Fibroblast of lung (primary cell): ENCODE data around the gene TSPYL4. TPM values are rescaled to one million over a fixed set of nuclear protein-coding genes. Genes with fewer than 3 reads are reported as not detected.
A peak's percentile ranks its signal among the peaks of the same experiment; 100 is the strongest.

ENCODE experiments used
- DNase-seq, 2 donors: peaks; one replicate each; pipeline versions ENCODE4 v3.0.0 to v3.0.0-alpha.2; 2010; ENCODE audit warnings: low read depth in 2 of 2
- H2AFZ ChIP-seq: 2 replicates; pipeline ENCODE4 v1.5.1; 2012; ENCODE audit warnings: low read length, control low read depth, inconsistent platforms
- H3K27ac ChIP-seq: 2 replicates; pipeline ENCODE4 v1.5.1; 2011; ENCODE audit warnings: low read length, control low read depth; ENCODE audit not compliant: insufficient read depth
- H3K27me3 ChIP-seq: 2 replicates; pipeline ENCODE4 v1.5.1; 2011; ENCODE audit warnings: mild to moderate bottlenecking, low read length; ENCODE audit not compliant: control insufficient read depth, insufficient read depth
- H3K36me3 ChIP-seq: 2 replicates; pipeline ENCODE4 v1.5.1; 2011; ENCODE audit warnings: low read length; ENCODE audit not compliant: control insufficient read depth, insufficient read depth
- H3K4me1 ChIP-seq: 2 replicates; pipeline ENCODE4 v1.5.1; 2011; ENCODE audit warnings: low read length; ENCODE audit not compliant: control insufficient read depth, insufficient read depth; ENCODE audit errors: extremely low read depth
- H3K4me2 ChIP-seq: 2 replicates; pipeline ENCODE4 v1.5.1; 2011; ENCODE audit warnings: low read length, control low read depth; ENCODE audit not compliant: insufficient read depth; ENCODE audit errors: extremely low read depth
- H3K4me3 ChIP-seq, 4 experiments: fragments of 200-600 bp in 1 of 4; sonication (generic) in 1 of 4; replicated peaks in 1 of 4; 2 replicates each; pipeline ENCODE4 v1.5.1; 2011 to 2016; ENCODE audit warnings: low read length in 4 of 4, low read depth in 3 of 4, mild to moderate bottlenecking in 3 of 4, control low read depth in 2 of 4, inconsistent platforms in 1 of 4, mixed read lengths in 1 of 4; ENCODE audit not compliant: insufficient read depth in 1 of 4; ENCODE audit errors: control extremely low read depth in 1 of 4
- H3K79me2 ChIP-seq: 2 replicates; pipeline ENCODE4 v1.5.1; 2012; ENCODE audit warnings: mild to moderate bottlenecking, low read length, inconsistent platforms; ENCODE audit not compliant: control insufficient read depth, insufficient read depth
- H3K9ac ChIP-seq: 2 replicates; pipeline ENCODE4 v1.5.1; 2011; ENCODE audit warnings: mild to moderate bottlenecking, low read length, control low read depth; ENCODE audit not compliant: insufficient read depth
- H3K9me3 ChIP-seq: 2 replicates; pipeline ENCODE4 v1.5.1; 2012; ENCODE audit warnings: low read depth, low read length; ENCODE audit not compliant: control insufficient read depth, insufficient read depth
- H4K20me1 ChIP-seq: 2 replicates; pipeline ENCODE4 v1.5.1; 2011; ENCODE audit warnings: low read length; ENCODE audit not compliant: control insufficient read depth, insufficient read depth; ENCODE audit errors: extremely low read depth
- EZH2 ChIP-seq: IDR thresholded peaks from 2 replicates; pipeline ENCODE4 v1.5.1; 2012; ENCODE audit warnings: low read length, control low read depth, mild to moderate bottlenecking; ENCODE audit errors: missing control alignments
- polyA plus RNA-seq, 2 donors: library from polyadenylated mRNA; depleted of rRNA in 1 of 2; stranded (reverse) in 1 of 2; unstranded in 1 of 2; fragments of >200 nt; gene quantifications; 2 replicates each; pipeline ENCODE4 v1.2.1, GENCODE V29; 2011 to 2012; ENCODE audit warnings: missing spikeins in 1 of 2
- total RNA-seq: library from RNA; depleted of rRNA; stranded (reverse); fragments of >200 nt; gene quantifications from 2 replicates; pipeline ENCODE4 v1.2.1, GENCODE V29; 2014
- TF ChIP-seq, protein P1 (sequence below), 2 donors: IDR thresholded peaks in 1 of 2; conservative IDR thresholded peaks in 1 of 2; 1 replicate in 1 of 2; 2 replicates in 1 of 2; pipeline ENCODE4 v1.5.1; 2011 to 2012; ENCODE audit warnings: low read length in 2 of 2, control low read depth in 1 of 2, inconsistent platforms in 1 of 2, low read depth in 1 of 2, mild to moderate bottlenecking in 1 of 2

Gene TSPYL4
- total and polyA plus RNA-seq, 2 donors (not counting 1 experiment from before 2014, with no cell fraction given) = 5.3 to 25.0 TPM

DNA sequence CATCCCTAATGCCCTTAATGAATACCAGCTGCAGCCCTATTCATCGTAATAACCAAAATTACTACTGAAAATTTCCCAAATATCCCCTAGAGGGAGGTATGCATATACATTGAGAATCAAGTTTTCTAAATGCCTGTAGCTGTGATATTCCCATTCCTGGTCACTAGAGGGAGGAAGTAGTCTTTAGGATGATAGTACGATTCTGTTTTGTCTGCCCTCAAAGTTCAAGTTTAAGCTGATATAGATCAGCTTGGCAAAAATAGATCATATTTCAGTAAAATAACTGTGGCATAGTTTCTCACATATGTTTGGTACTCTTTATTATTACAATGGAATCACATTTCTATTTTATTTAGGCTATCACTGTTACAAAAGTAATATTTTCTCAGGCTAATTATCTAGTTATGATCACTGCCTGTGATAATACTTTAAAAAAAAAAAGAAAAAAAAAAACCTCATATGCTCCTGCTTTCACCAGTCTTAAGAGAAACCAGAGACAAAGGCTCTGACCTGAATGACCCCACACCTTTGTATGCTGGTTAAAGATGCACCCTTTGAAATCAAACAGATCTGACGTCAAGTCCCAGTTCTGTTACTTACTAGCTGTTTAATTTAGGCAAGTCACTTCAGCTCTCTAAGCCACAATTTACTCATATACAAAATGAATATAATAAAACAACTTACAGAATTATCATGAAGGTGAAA lies 14.9 kb upstream of the TSPYL4 start:
- Histone ChIP-seq H2AFZ (no peak overlapping the region), H3K27ac (no peak overlapping the region), H3K9me3 (no peaks in the 10 kb centered on the region), H4K20me1 (no peaks in the 10 kb centered on the region), H3K4me3 (no peak overlapping the region), H3K4me2 (no peak overlapping the region), H3K4me1 (peaks cover 12% of the 10 kb centered on the region), H3K36me3 (no peaks in the 10 kb centered on the region), H3K79me2 (no peaks in the 10 kb centered on the region), H3K9ac (no peak overlapping the region), H3K27me3 (no peaks in the 10 kb centered on the region)
- no peak for TF ChIP-seq EZH2
- TF ChIP-seq, protein P1, sequence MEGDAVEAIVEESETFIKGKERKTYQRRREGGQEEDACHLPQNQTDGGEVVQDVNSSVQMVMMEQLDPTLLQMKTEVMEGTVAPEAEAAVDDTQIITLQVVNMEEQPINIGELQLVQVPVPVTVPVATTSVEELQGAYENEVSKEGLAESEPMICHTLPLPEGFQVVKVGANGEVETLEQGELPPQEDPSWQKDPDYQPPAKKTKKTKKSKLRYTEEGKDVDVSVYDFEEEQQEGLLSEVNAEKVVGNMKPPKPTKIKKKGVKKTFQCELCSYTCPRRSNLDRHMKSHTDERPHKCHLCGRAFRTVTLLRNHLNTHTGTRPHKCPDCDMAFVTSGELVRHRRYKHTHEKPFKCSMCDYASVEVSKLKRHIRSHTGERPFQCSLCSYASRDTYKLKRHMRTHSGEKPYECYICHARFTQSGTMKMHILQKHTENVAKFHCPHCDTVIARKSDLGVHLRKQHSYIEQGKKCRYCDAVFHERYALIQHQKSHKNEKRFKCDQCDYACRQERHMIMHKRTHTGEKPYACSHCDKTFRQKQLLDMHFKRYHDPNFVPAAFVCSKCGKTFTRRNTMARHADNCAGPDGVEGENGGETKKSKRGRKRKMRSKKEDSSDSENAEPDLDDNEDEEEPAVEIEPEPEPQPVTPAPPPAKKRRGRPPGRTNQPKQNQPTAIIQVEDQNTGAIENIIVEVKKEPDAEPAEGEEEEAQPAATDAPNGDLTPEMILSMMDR (conservative IDR thresholded peaks at IDR 0.05 in 1 of 2, IDR thresholded peaks at IDR 0.05 in 1 of 2; ENCODE audit: low read depth in 1 of 2, low read length in 2 of 2) = peak; percentile 78 to 90
- peak; percentile 73 to 90 for DNase-seq

DNA sequence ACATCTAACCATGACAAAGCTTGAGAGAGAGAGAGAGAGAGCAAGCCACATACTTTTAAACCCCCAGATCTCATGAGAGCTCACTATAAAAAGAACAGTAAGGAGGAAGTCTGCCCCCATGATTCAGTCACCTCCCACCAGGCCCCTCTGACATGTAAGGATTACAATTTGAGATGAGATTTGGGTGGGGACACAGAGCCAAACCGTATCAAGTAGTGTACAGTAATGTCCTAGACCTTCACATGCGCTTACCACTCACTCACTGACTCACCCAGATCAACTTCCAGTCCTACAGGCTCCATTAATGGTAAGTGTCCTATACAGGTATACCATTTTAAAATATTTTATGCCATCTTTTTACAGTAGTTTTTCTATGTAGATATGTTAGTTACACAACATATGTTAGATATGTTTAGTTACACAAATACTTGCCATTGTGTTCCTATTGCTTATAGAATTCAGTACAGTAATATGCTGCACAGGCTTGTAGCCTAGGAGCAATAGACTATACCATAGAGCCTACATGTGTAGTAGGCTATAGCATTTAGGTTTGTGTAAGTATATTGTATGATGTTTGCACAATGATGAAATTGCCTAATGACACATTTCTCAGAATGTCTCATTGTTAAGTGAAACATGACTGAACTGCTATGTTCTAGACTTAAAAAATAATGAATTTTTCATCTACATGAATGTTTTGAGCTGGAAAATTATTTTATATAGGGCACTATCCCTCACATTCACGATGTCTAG lies 14.1 kb upstream of the TSPYL4 start:
- DNase-seq = peak in 1 of 2 donors; percentile 52

GRCh38 chr6:116266803-116267202 lies 12.9 kb upstream of the TSPYL4 start:
- H3K4me2 ChIP-seq = no peak overlapping the region
- no peaks in the 10 kb centered on the region for H3K27me3 ChIP-seq
- H3K9me3 ChIP-seq = no peaks in the 10 kb centered on the region
- no peak for DNase-seq
- no peak overlapping the region for H3K9ac ChIP-seq
- H2AFZ ChIP-seq = no peak overlapping the region
- peaks cover 12% of the 10 kb centered on the region for H3K4me1 ChIP-seq
- no peaks in the 10 kb centered on the region for H4K20me1 ChIP-seq
- H3K4me3 ChIP-seq = no peak overlapping the region
- no peaks in the 10 kb centered on the region for H3K36me3 ChIP-seq
- no peak overlapping the region for H3K27ac ChIP-seq
- TF ChIP-seq EZH2 = no peak
- TF ChIP-seq, protein P1 (conservative IDR thresholded peaks at IDR 0.05 in 1 of 2, IDR thresholded peaks at IDR 0.05 in 1 of 2; ENCODE audit: low read depth in 1 of 2, low read length in 2 of 2) = no peak
- H3K79me2 ChIP-seq = no peaks in the 10 kb centered on the region

More for the DNA sequence above, 14.1 kb upstream of the TSPYL4 start:
- peaks cover 12% of the 10 kb centered on the region for H3K4me1 ChIP-seq
- H2AFZ ChIP-seq = no peak overlapping the region
- H3K9ac ChIP-seq = no peak overlapping the region
- no peaks in the 10 kb centered on the region for H3K27me3 ChIP-seq
- TF ChIP-seq EZH2 = no peak
- H3K9me3 ChIP-seq = no peaks in the 10 kb centered on the region
- no peak overlapping the region for H3K4me3 ChIP-seq
- no peak overlapping the region for H3K4me2 ChIP-seq
- no peaks in the 10 kb centered on the region for H4K20me1 ChIP-seq
- no peaks in the 10 kb centered on the region for H3K36me3 ChIP-seq
- H3K79me2 ChIP-seq = no peaks in the 10 kb centered on the region
- H3K27ac ChIP-seq = no peak overlapping the region
